HepG2 (cell line): Measurements from ENCODE around the gene SENP7. TPM values are rescaled to one million over a fixed set of nuclear protein-coding genes. Genes with fewer than 3 reads are reported as not detected.

Experiments
- AGO2 ChIP-seq: fragments of 200-400 bp; formaldehyde crosslinking; optimal IDR thresholded peaks from 2 replicates; pipeline ENCODE3; 2017; ENCODE audit warnings: mild to moderate bottlenecking, low read depth, low read length, moderate library complexity
- ARNT ChIP-seq: fragments of 450-650 bp; IDR thresholded peaks from 2 replicates; pipeline ENCODE4 v1.6.1; 2017
- CEBPB ChIP-seq: IDR thresholded peaks from 2 replicates; pipeline ENCODE4 v1.6.1; 2011; ENCODE audit warnings: low read depth, low read length, improper control_type of control experiment, borderline replicate concordance
- CREB1 ChIP-seq, 2 experiments: fragments of 450-650 bp in 1 of 2; IDR thresholded peaks; 2 replicates each; pipeline ENCODE4 v1.6.1; 2016 to 2017; ENCODE audit warnings: control low read depth in 1 of 2, mild to moderate bottlenecking in 1 of 2, missing compliant biosample characterization in 1 of 2, missing genetic modification characterization in 1 of 2
- EEA1 ChIP-seq: sonication (generic); formaldehyde crosslinking; IDR thresholded peaks from 2 replicates; pipeline ENCODE4 v1.5.1; 2020; ENCODE audit warnings: mild to moderate bottlenecking, missing genetic modification reagents, borderline replicate concordance
- FOXO1 ChIP-seq: sonication (generic); formaldehyde crosslinking; IDR thresholded peaks from 2 replicates; pipeline ENCODE4 v1.4.0; 2020; ENCODE audit warnings: missing genetic modification reagents
- KAT8 ChIP-seq: IDR thresholded peaks from 2 replicates; pipeline ENCODE4 v1.6.1; 2016; ENCODE audit warnings: missing genetic modification reagents, missing compliant biosample characterization
- NCOA5 ChIP-seq: sonication (generic); formaldehyde crosslinking; IDR thresholded peaks from 2 replicates; pipeline ENCODE4 v1.4.0; 2020; ENCODE audit warnings: missing genetic modification reagents
- POLR2A ChIP-seq, 2 experiments: IDR thresholded peaks; 2 replicates each; pipeline ENCODE4 v1.6.1; 2011; ENCODE audit warnings: low read depth in 2 of 2, low read length in 2 of 2, mild to moderate bottlenecking in 1 of 2, moderate library complexity in 1 of 2; ENCODE audit not compliant: insufficient read depth in 1 of 2
- PTBP1 ChIP-seq: fragments of 200-400 bp; formaldehyde crosslinking; IDR thresholded peaks from 2 replicates; pipeline ENCODE4 v1.6.1; 2018; ENCODE audit warnings: low read length, low read depth; ENCODE audit not compliant: poor library complexity, severe bottlenecking
- SMAD9 ChIP-seq: sonication (generic); formaldehyde crosslinking; IDR thresholded peaks from 2 replicates; pipeline ENCODE4 v1.5.1; 2020; ENCODE audit warnings: mild to moderate bottlenecking, missing genetic modification reagents
- SMC3 ChIP-seq: IDR thresholded peaks from 2 replicates; pipeline ENCODE4 v1.6.1; 2011; ENCODE audit warnings: low read length, improper control_type of control experiment
- WIZ ChIP-seq: sonication (generic); formaldehyde crosslinking; IDR thresholded peaks from 2 replicates; pipeline ENCODE4 v1.5.1; 2020; ENCODE audit warnings: mild to moderate bottlenecking, missing genetic modification reagents
- ZNF501 ChIP-seq: sonication (generic); formaldehyde crosslinking; IDR thresholded peaks from 2 replicates; pipeline ENCODE4 v1.5.1; 2020; ENCODE audit warnings: mild to moderate bottlenecking, moderate library complexity, missing genetic modification reagents
- ZNF713 ChIP-seq: sonication (generic); formaldehyde crosslinking; IDR thresholded peaks from 2 replicates; pipeline ENCODE4 v1.4.0; 2020; ENCODE audit warnings: mild to moderate bottlenecking, missing genetic modification reagents
- ZNF766 ChIP-seq: sonication (generic); formaldehyde crosslinking; IDR thresholded peaks from 2 replicates; pipeline ENCODE4 v1.5.0; 2020; ENCODE audit warnings: missing genetic modification reagents, borderline replicate concordance
- polyA plus RNA-seq, 8 experiments: library from polyadenylated mRNA; depleted of rRNA in 3 of 8; stranded (reverse) in 7 of 8; unstranded in 1 of 8; fragments of >200 nt; fragmentation: Illumina TruSeq in 4 of 8; extraction: Trizol in 4 of 8; gene quantifications; 2 replicates each; pipeline versions ENCODE4 v1.2.1 to v1.2.3, GENCODE V29; 2011 to 2016; ENCODE audit warnings: low read depth in 4 of 8, missing spikeins in 1 of 8, mixed read lengths in 1 of 8; ENCODE audit not compliant: insufficient read depth in 1 of 8
- total RNA-seq, 5 experiments: library from RNA; depleted of rRNA; stranded (reverse); fragments of >200 nt; fragmentation: Illumina TruSeq; extraction: Trizol; gene quantifications; 2 replicates each; pipeline ENCODE4 v1.2.3, GENCODE V29; 2016; ENCODE audit warnings: low read depth in 1 of 5
- TF ChIP-seq, protein P1 (sequence below): sonication (generic); formaldehyde crosslinking; IDR thresholded peaks from 2 replicates; pipeline ENCODE4 v1.4.0; 2020; ENCODE audit warnings: mild to moderate bottlenecking, missing genetic modification reagents
- TF ChIP-seq, protein P2 (sequence below): sonication (generic); formaldehyde crosslinking; IDR thresholded peaks from 2 replicates; pipeline ENCODE4 v1.5.0; 2020; ENCODE audit warnings: missing genetic modification reagents, mild to moderate bottlenecking, borderline replicate concordance
- TF ChIP-seq, protein P3 (sequence below): IDR thresholded peaks from 2 replicates; pipeline ENCODE4 v1.6.1; 2016
- TF ChIP-seq, protein P4 (sequence below): sonication (generic); formaldehyde crosslinking; IDR thresholded peaks from 2 replicates; pipeline ENCODE4 v1.5.1; 2020; ENCODE audit warnings: mild to moderate bottlenecking, moderate library complexity, missing genetic modification reagents

The SENP7 gene
- total and polyA plus RNA-seq, 2 of the 13 experiments (the other 11 are each of a cell fraction or from before 2014, with no cell fraction given), result 9.1 to 10.3 TPM

DNA sequence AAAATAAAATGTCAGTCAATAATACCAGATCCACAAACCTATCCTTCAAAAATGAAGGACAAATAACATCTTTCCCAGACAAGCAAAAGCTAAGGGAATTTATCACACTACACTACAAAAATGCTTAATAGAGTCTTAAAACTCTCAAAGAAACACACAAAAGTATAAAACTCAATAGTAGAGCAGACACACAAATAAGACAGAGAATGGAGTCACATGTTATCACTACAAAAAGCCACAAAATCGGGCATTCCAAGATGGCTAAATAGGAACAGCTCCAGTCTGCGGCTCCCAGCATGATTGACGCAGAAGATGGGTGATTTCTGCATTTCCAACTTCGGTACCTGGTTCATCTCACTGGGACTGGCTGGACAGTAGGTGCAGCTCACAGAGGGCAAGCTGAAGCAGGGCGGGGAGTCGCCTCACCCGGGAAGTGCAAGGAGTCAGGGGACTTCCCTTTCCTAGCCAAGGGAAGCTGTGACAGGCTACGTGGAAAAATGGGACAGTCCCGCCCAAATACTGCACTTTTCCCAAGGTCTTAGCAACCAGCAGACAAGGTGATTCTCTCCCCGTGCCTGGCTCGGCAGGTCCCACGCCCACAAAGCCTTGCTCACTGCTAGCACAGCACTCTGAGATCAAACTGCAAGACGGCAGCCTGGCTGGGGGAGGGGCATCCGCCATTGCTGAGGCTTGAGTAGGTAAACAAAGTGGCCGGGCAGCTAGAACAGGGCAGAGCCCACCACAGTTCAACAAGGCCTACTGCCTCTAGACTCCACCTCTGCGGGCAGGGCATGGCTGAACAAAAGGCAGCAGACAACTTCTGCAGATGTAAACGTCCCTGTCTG, 46.3 kb downstream of the SENP7 start (continued):
- TF ChIP-seq, protein P1, sequence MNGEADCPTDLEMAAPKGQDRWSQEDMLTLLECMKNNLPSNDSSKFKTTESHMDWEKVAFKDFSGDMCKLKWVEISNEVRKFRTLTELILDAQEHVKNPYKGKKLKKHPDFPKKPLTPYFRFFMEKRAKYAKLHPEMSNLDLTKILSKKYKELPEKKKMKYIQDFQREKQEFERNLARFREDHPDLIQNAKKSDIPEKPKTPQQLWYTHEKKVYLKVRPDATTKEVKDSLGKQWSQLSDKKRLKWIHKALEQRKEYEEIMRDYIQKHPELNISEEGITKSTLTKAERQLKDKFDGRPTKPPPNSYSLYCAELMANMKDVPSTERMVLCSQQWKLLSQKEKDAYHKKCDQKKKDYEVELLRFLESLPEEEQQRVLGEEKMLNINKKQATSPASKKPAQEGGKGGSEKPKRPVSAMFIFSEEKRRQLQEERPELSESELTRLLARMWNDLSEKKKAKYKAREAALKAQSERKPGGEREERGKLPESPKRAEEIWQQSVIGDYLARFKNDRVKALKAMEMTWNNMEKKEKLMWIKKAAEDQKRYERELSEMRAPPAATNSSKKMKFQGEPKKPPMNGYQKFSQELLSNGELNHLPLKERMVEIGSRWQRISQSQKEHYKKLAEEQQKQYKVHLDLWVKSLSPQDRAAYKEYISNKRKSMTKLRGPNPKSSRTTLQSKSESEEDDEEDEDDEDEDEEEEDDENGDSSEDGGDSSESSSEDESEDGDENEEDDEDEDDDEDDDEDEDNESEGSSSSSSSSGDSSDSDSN (CRISPR knock-in tag), result peak; percentile 48
- no peak for TF ChIP-seq ARNT
- no peak for TF ChIP-seq CREB1 (IDR thresholded peaks at IDR 0.05)
- no peak for TF ChIP-seq CREB1 (CRISPR knock-in tag; IDR thresholded peaks at IDR 0.05)
- no peak for TF ChIP-seq PTBP1
- TF ChIP-seq ZNF501, result peak; percentile 76
- no peak for TF ChIP-seq CEBPB
- TF ChIP-seq ZNF713, result no peak
- peak; percentile 12; the same call in 1 of the 2 replicates for TF ChIP-seq FOXO1 (CRISPR knock-in tag)
- TF ChIP-seq SMAD9 (CRISPR knock-in tag), result no peak
- TF ChIP-seq SMC3, result no peak
- TF ChIP-seq, protein P2, sequence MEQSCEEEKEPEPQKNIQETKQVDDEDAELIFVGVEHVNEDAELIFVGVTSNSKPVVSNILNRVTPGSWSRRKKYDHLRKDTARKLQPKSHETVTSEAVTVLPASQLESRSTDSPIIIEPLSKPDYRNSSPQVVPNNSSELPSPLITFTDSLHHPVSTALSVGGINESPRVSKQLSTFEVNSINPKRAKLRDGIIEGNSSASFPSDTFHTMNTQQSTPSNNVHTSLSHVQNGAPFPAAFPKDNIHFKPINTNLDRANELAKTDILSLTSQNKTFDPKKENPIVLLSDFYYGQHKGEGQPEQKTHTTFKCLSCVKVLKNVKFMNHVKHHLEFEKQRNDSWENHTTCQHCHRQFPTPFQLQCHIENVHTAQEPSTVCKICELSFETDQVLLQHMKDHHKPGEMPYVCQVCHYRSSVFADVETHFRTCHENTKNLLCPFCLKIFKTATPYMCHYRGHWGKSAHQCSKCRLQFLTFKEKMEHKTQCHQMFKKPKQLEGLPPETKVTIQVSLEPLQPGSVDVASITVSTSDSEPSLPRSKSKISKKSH, result peak; percentile 62; the same call in 1 of the 2 replicates
- TF ChIP-seq, protein P3, sequence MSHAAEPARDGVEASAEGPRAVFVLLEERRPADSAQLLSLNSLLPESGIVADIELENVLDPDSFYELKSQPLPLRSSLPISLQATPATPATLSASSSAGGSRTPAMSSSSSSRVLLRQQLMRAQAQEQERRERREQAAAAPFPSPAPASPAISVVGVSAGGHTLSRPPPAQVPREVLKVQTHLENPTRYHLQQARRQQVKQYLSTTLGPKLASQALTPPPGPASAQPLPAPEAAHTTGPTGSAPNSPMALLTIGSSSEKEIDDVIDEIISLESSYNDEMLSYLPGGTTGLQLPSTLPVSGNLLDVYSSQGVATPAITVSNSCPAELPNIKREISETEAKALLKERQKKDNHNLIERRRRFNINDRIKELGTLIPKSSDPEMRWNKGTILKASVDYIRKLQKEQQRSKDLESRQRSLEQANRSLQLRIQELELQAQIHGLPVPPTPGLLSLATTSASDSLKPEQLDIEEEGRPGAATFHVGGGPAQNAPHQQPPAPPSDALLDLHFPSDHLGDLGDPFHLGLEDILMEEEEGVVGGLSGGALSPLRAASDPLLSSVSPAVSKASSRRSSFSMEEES (CRISPR knock-in tag), result no peak
- TF ChIP-seq WIZ (CRISPR knock-in tag), result peak; percentile 78; the same call in 1 of the 2 replicates
- 0 out of 2 replicates have a peak, but pooled peaks have one; percentile 43 for TF ChIP-seq EEA1
- TF ChIP-seq AGO2, result no peak
- TF ChIP-seq POLR2A (IDR thresholded peaks at IDR 0.05; ENCODE audit: insufficient read depth in 1 of 2, low read depth in 2 of 2, low read length in 2 of 2), result peak; percentile 25 to 44; a peak in 2 of 4 replicates
- TF ChIP-seq KAT8 (CRISPR knock-in tag), result 0 out of 2 replicates have a peak, but pooled peaks have one; percentile 60
- TF ChIP-seq, protein P4, sequence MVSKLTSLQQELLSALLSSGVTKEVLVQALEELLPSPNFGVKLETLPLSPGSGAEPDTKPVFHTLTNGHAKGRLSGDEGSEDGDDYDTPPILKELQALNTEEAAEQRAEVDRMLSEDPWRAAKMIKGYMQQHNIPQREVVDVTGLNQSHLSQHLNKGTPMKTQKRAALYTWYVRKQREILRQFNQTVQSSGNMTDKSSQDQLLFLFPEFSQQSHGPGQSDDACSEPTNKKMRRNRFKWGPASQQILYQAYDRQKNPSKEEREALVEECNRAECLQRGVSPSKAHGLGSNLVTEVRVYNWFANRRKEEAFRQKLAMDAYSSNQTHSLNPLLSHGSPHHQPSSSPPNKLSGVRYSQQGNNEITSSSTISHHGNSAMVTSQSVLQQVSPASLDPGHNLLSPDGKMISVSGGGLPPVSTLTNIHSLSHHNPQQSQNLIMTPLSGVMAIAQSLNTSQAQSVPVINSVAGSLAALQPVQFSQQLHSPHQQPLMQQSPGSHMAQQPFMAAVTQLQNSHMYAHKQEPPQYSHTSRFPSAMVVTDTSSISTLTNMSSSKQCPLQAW, result no peak
- no peak for TF ChIP-seq NCOA5
- peak; percentile 59; the same call in 1 of the 2 replicates for TF ChIP-seq ZNF766
